K562 (cell line): ENCODE results near the gene DGKB. TPM values are rescaled to one million over a fixed set of nuclear protein-coding genes. Genes with fewer than 3 reads are reported as not detected.

ENCODE experiments used
- ATAC-seq: fragments of 200-7000 bp; cut with Tn5 transposase; 3 replicates; pipeline ENCODE4 v1.9.1; 2020; ENCODE audit warnings: moderate library complexity
- BruUV-seq: library from RNA; stranded (reverse); fragments of 400-500 nt; replicated peaks from 2 replicates; lab custom pipeline; 2021; lab: Mats Ljungman, UMichigan
- CTCF ChIA-PET: fragments of 300-600 bp; formaldehyde crosslinking; extraction: SDS; loops from one replicate; lab custom pipeline; 2021; ENCODE audit warnings: low intra/inter-chr PET ratio; lab: Yijun Ruan, JAX
- POLR2A ChIA-PET: fragments of 300-600, 350-650 bp; sonication (Branson Sonifier 250); formaldehyde crosslinking; extraction: SDS; loops from one replicate; lab custom pipeline; 2021; ENCODE audit warnings: antibody characterized with exemption, inconsistent platforms; lab: Yijun Ruan, JAX
- DNase-seq, 4 experiments: peaks; one replicate each; pipeline versions ENCODE4 v3.0.0 to v3.0.0-alpha.2; 2011 to 2018; ENCODE audit warnings: low spot score in 3 of 4, mixed read lengths in 3 of 4; ENCODE audit errors: extremely low read depth in 1 of 4
- FAIRE-seq: peaks from 2 replicates; lab custom pipeline; 2011; peaks lifted over from hg19 to GRCh38; lab: Jason Lieb, UNC
- H2AFZ ChIP-seq: 2 replicates; pipeline ENCODE4 v1.6.0; 2011; ENCODE audit warnings: low read depth, low read length, control low read depth, inconsistent platforms
- H3K27ac ChIP-seq: fragments of 200-600 bp; 3 replicates; pipeline ENCODE4 v1.8.0; 2011; ENCODE audit warnings: low read depth, mild to moderate bottlenecking, control low read depth, inconsistent platforms, low read length, moderate library complexity, mixed read lengths; ENCODE audit errors: extremely low read depth
- H3K27me3 ChIP-seq, 2 experiments: fragments of 300-600 bp in 1 of 2; 2 replicates in 1 of 2; 3 replicates in 1 of 2; pipeline versions ENCODE4 v1.6.0 to v1.8.0; 2011; ENCODE audit warnings: inconsistent platforms in 2 of 2, low read length in 2 of 2, mild to moderate bottlenecking in 1 of 2, mixed read lengths in 1 of 2, moderate library complexity in 1 of 2; ENCODE audit not compliant: control insufficient read depth in 2 of 2, insufficient read depth in 2 of 2
- H3K36me3 ChIP-seq: fragments of 300-600 bp; 3 replicates; pipeline ENCODE4 v1.8.0; 2011; ENCODE audit warnings: mild to moderate bottlenecking, low read length, inconsistent platforms; ENCODE audit not compliant: control insufficient read depth, insufficient read depth
- H3K4me1 ChIP-seq, 2 experiments: fragments of 200-600 bp in 1 of 2; replicated peaks in 1 of 2; 2 replicates in 1 of 2; 3 replicates in 1 of 2; pipeline versions ENCODE4 v1.5.1 to v1.8.0; 2011; ENCODE audit warnings: inconsistent platforms in 2 of 2, low read length in 2 of 2, mild to moderate bottlenecking in 1 of 2, mixed read lengths in 1 of 2, moderate library complexity in 1 of 2; ENCODE audit not compliant: control insufficient read depth in 2 of 2, insufficient read depth in 2 of 2
- H3K4me2 ChIP-seq: 2 replicates; pipeline ENCODE4 v1.6.1; 2011; ENCODE audit warnings: low read length, control low read depth, inconsistent platforms, mixed read lengths; ENCODE audit not compliant: insufficient read depth
- H3K4me3 ChIP-seq: fragments of 200-600 bp; sonication (generic), shearing (Covaris generic); 2 replicates; pipeline ENCODE4 v1.5.1; 2016; ENCODE audit warnings: control low read depth, inconsistent platforms
- H3K79me2 ChIP-seq: fragments of 200-600 bp; 3 replicates; pipeline ENCODE4 v1.8.0; 2011; ENCODE audit warnings: low read length, inconsistent platforms; ENCODE audit not compliant: control insufficient read depth, insufficient read depth
- H3K9ac ChIP-seq, 2 experiments: 2 replicates each; pipeline versions ENCODE4 v1.6.0 to v1.6.1; 2011; ENCODE audit warnings: low read depth in 2 of 2, low read length in 2 of 2, control low read depth in 1 of 2, inconsistent platforms in 1 of 2, mild to moderate bottlenecking in 1 of 2, mixed read lengths in 1 of 2; ENCODE audit not compliant: insufficient read depth in 1 of 2
- H3K9me1 ChIP-seq: one replicate; pipeline ENCODE4 v1.6.0; 2011; ENCODE audit warnings: inconsistent platforms, mild to moderate bottlenecking, low read length, moderate library complexity; ENCODE audit not compliant: control insufficient read depth, insufficient read depth
- H3K9me3 ChIP-seq: replicated peaks from 2 replicates; pipeline ENCODE4 v1.5.1; 2011; ENCODE audit warnings: low read depth, low read length, inconsistent platforms; ENCODE audit not compliant: control insufficient read depth, insufficient read depth
- H4K20me1 ChIP-seq: replicated peaks from 2 replicates; pipeline ENCODE4 v1.6.1; 2011; ENCODE audit warnings: low read length, inconsistent platforms, mixed read lengths; ENCODE audit not compliant: control insufficient read depth, insufficient read depth
- HEY1 ChIP-seq: fragments of 250-450 bp; sonication (Bioruptor Pico); IDR thresholded peaks from 2 replicates; pipeline ENCODE4 v1.5.0; 2020; ENCODE audit warnings: mild to moderate bottlenecking, moderate library complexity, borderline replicate concordance
- HNRNPH1 ChIP-seq: fragments of 200-400 bp; formaldehyde crosslinking; optimal IDR thresholded peaks from 2 replicates; pipeline ENCODE3; 2017; ENCODE audit warnings: low read depth, mild to moderate bottlenecking, low read length, moderate library complexity
- MED1 ChIP-seq: sonication (generic); formaldehyde crosslinking; IDR thresholded peaks from 2 replicates; pipeline ENCODE4 v1.8.1; 2023; ENCODE audit warnings: missing genetic modification reagents, borderline replicate concordance
- NFRKB ChIP-seq: fragments of 450-650 bp; IDR thresholded peaks from 2 replicates; pipeline ENCODE4 v1.6.1; 2016; ENCODE audit warnings: low read depth
- PHF8 ChIP-seq: fragments of 200-600 bp; sonication (generic); IDR thresholded peaks from 2 replicates; pipeline ENCODE4 v1.6.1; 2012; ENCODE audit warnings: mixed run types, mild to moderate bottlenecking, inconsistent platforms, low read length, moderate library complexity, borderline replicate concordance
- RBBP5 ChIP-seq: fragments of 200-600 bp; sonication (generic); IDR thresholded peaks from 2 replicates; pipeline ENCODE4 v1.6.1; 2012; ENCODE audit warnings: borderline replicate concordance, mild to moderate bottlenecking, low read length, control low read depth, inconsistent platforms; ENCODE audit not compliant: insufficient read depth, poor library complexity, severe bottlenecking
- TBL1XR1 ChIP-seq, 2 experiments: IDR thresholded peaks; 2 replicates each; pipeline ENCODE4 v1.6.1; 2012; ENCODE audit warnings: improper control_type of control experiment in 2 of 2, low read length in 2 of 2, mild to moderate bottlenecking in 1 of 2
- WHSC1 ChIP-seq: IDR thresholded peaks from one replicate; pipeline ENCODE4 v1.6.1; 2012; ENCODE audit warnings: low read length, control low read depth, inconsistent platforms
- ZBTB7A ChIP-seq: IDR thresholded peaks from 2 replicates; pipeline ENCODE4 v1.6.1; 2011; ENCODE audit warnings: low read depth, mild to moderate bottlenecking, low read length, moderate library complexity, borderline replicate concordance; ENCODE audit not compliant: control insufficient read depth
- ZFP36 ChIP-seq: fragments of 150-350 bp; IDR thresholded peaks from 2 replicates; pipeline ENCODE4 v1.6.1; 2018; ENCODE audit warnings: low read length, low read depth; ENCODE audit not compliant: partially characterized antibody
- WGBS: fragments of 100-300 bp; shearing (Covaris generic); methylation state at CpG from one replicate; pipeline ENCODE4 v1.1.6; 2016; ENCODE audit warnings: low coverage, mixed read lengths; ENCODE audit not compliant: insufficient coverage; ENCODE audit errors: missing lambda C conversion rate; 5-methylcytosine and 5-hydroxymethylcytosine counted together
- in situ Hi-C: fragments of 300-500 bp; cut with MboI; formaldehyde crosslinking; loops from 4 replicates; pipeline ENCODE4 v1.15.0; 2018; ENCODE audit warnings: inconsistent platforms, mixed read lengths
- intact Hi-C: fragments of 100-400 bp; cut with micrococcal nuclease; formaldehyde crosslinking; loops from 2 replicates; pipeline ENCODE4 v1.14.2; 2022
- polyA plus RNA-seq, 8 experiments: library from polyadenylated mRNA; depleted of rRNA in 4 of 8; stranded (reverse) in 5 of 8; unstranded in 3 of 8; fragments of >200 nt; fragmentation: Nextera tagmentation in 2 of 8; fragmentation: Illumina TruSeq in 1 of 8; extraction: Ambion mirVana in 2 of 8; extraction: Trizol in 1 of 8; gene quantifications; 2 replicates each; pipeline versions ENCODE4 v1.2.1 to v1.2.3, GENCODE V29; 2011 to 2014; ENCODE audit warnings: inconsistent platforms in 1 of 8, missing spikeins in 1 of 8
- total RNA-seq, 7 experiments: library from RNA; depleted of rRNA in 6 of 7; stranded (reverse); fragments of >200 nt in 6 of 7; fragmentation: Illumina TruSeq in 2 of 7; extraction: Trizol in 2 of 7; gene quantifications; 2 replicates each; pipeline versions ENCODE4 v1.2.1 to v1.2.3, GENCODE V29; 2011 to 2021; ENCODE audit warnings: low replicate concordance in 1 of 7
- TF ChIP-seq, protein P1 (sequence below): fragments of 450-650 bp; formaldehyde crosslinking; IDR thresholded peaks from 2 replicates; pipeline ENCODE4 v1.4.0; 2020; ENCODE audit warnings: mild to moderate bottlenecking
- TF ChIP-seq, protein P2 (sequence below): fragments of 450-650 bp; formaldehyde crosslinking; conservative IDR thresholded peaks from 2 replicates; pipeline ENCODE4 v1.4.0; 2022; ENCODE audit warnings: mild to moderate bottlenecking, missing genetic modification characterization
- TF ChIP-seq, protein P3 (sequence below): sonication (generic); formaldehyde crosslinking; IDR thresholded peaks from 2 replicates; pipeline ENCODE4 v1.9.0; 2022; ENCODE audit warnings: mild to moderate bottlenecking, missing genetic modification reagents
- TF ChIP-seq, protein P4 (sequence below): fragments of 450-650 bp; formaldehyde crosslinking; IDR thresholded peaks from 2 replicates; pipeline ENCODE4 v1.4.0; 2022; ENCODE audit warnings: mild to moderate bottlenecking, moderate library complexity
- TF ChIP-seq, protein P5 (sequence below), 2 experiments: fragments of 200-800 bp in 1 of 2; sonication (Bioruptor generic) in 1 of 2; sonication (generic) in 1 of 2; formaldehyde crosslinking in 1 of 2; IDR thresholded peaks in 1 of 2; conservative IDR thresholded peaks in 1 of 2; 2 replicates each; pipeline versions ENCODE4 v1.5.0 to v1.6.1; 2016 to 2020; ENCODE audit warnings: missing compliant biosample characterization in 1 of 2, missing genetic modification characterization in 1 of 2, missing genetic modification reagents in 1 of 2

The DGKB gene
- total and polyA plus RNA-seq, 9 of the 15 experiments (the other 6 are each of a cell fraction or from before 2014, with no cell fraction given) = 0.01 TPM; not detected in 8

DNA sequence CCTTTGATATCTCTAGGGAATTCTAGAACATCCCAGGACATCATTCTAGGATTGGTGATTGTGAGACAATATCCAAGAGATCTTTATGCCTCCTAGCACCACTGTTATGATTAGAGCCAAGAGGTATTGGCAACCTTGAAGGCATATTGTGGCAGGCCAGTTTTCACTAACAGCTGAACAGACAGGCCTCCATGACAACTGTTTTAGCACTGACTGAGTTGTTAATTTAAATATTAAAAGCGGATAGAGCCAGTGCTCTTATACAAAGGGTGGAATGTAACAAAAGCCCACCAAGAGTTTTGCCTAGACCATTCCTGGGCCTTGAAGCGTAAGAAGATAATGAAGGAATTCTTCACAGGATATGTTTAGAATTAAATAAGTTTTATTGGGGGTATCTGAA, 131.9 kb downstream of the DGKB start (continued):
- TF ChIP-seq TBL1XR1 (IDR thresholded peaks at IDR 0.05; ENCODE audit: low read length in 2 of 2) (no peak), MED1 (CRISPR knock-in tag) (no peak), ZBTB7A (no peak)
- TF ChIP-seq, protein P1, sequence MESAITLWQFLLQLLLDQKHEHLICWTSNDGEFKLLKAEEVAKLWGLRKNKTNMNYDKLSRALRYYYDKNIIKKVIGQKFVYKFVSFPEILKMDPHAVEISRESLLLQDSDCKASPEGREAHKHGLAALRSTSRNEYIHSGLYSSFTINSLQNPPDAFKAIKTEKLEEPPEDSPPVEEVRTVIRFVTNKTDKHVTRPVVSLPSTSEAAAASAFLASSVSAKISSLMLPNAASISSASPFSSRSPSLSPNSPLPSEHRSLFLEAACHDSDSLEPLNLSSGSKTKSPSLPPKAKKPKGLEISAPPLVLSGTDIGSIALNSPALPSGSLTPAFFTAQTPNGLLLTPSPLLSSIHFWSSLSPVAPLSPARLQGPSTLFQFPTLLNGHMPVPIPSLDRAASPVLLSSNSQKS = no peak

DNA sequence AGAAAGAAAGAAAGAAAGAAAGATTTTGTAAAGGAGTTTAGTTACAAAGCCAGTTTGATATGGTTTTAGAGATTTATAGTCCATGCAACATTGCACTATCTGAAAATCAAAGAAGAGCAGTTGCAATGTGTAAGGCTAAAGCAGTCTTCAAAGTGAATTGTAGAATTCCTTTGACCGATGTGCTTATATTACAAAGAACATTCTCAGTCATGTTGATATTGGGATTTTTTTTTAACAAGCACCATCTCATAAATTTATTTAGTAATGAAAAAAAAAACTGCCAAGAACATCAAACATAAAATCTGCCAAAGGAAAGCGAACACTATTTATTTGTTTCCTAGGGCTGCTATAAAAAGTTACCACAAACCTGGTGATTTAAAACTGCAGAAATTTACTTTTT, 133.3 kb downstream of the DGKB start:
- no peaks in the 10 kb centered on the region for H3K27me3 ChIP-seq
- H3K79me2 ChIP-seq = no peaks in the 10 kb centered on the region
- H4K20me1 ChIP-seq = no peaks in the 10 kb centered on the region
- CTCF ChIA-PET = no interaction called here
- no peak overlapping the region for H2AFZ ChIP-seq
- no peaks in the 10 kb centered on the region for H3K9me1 ChIP-seq
- DNase-seq (no peak), ATAC-seq (no peak), FAIRE-seq (no peak)
- 0% methylated on average over 2 of the region's 2 CpGs for WGBS
- BruUV-seq = no TSS peak
- no peak overlapping the region for H3K9ac ChIP-seq
- H3K4me1 ChIP-seq = no peaks in the 10 kb centered on the region
- intact Hi-C loops (no loop called here), in situ Hi-C loops (no loop called here)
- POLR2A ChIA-PET = no interaction called here
- no peak overlapping the region for H3K4me3 ChIP-seq
- H3K9me3 ChIP-seq = no peaks in the 10 kb centered on the region
- H3K27ac ChIP-seq = no peak overlapping the region
- H3K36me3 ChIP-seq = no peaks in the 10 kb centered on the region
- no peak overlapping the region for H3K4me2 ChIP-seq
- TF ChIP-seq, protein P2, sequence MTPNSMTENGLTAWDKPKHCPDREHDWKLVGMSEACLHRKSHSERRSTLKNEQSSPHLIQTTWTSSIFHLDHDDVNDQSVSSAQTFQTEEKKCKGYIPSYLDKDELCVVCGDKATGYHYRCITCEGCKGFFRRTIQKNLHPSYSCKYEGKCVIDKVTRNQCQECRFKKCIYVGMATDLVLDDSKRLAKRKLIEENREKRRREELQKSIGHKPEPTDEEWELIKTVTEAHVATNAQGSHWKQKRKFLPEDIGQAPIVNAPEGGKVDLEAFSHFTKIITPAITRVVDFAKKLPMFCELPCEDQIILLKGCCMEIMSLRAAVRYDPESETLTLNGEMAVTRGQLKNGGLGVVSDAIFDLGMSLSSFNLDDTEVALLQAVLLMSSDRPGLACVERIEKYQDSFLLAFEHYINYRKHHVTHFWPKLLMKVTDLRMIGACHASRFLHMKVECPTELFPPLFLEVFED (CRISPR knock-in tag) = no peak
- TF ChIP-seq, protein P3, sequence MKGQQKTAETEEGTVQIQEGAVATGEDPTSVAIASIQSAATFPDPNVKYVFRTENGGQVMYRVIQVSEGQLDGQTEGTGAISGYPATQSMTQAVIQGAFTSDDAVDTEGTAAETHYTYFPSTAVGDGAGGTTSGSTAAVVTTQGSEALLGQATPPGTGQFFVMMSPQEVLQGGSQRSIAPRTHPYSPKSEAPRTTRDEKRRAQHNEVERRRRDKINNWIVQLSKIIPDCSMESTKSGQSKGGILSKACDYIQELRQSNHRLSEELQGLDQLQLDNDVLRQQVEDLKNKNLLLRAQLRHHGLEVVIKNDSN = no peak
- TF ChIP-seq, protein P4, sequence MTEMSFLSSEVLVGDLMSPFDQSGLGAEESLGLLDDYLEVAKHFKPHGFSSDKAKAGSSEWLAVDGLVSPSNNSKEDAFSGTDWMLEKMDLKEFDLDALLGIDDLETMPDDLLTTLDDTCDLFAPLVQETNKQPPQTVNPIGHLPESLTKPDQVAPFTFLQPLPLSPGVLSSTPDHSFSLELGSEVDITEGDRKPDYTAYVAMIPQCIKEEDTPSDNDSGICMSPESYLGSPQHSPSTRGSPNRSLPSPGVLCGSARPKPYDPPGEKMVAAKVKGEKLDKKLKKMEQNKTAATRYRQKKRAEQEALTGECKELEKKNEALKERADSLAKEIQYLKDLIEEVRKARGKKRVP (CRISPR knock-in tag) = no peak
- TF ChIP-seq PHF8 = no peak
- TF ChIP-seq HNRNPH1 = no peak
- TF ChIP-seq RBBP5 = no peak
- TF ChIP-seq, protein P5, sequence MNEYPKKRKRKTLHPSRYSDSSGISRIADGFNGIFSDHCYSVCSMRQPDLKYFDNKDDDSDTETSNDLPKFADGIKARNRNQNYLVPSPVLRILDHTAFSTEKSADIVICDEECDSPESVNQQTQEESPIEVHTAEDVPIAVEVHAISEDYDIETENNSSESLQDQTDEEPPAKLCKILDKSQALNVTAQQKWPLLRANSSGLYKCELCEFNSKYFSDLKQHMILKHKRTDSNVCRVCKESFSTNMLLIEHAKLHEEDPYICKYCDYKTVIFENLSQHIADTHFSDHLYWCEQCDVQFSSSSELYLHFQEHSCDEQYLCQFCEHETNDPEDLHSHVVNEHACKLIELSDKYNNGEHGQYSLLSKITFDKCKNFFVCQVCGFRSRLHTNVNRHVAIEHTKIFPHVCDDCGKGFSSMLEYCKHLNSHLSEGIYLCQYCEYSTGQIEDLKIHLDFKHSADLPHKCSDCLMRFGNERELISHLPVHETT (CRISPR knock-in tag; conservative IDR thresholded peaks at IDR 0.05 in 1 of 2, IDR thresholded peaks at IDR 0.05 in 1 of 2) = no peak
- no peak for TF ChIP-seq WHSC1
- no peak for TF ChIP-seq HEY1 (CRISPR knock-in tag)
- TF ChIP-seq ZFP36 = no peak
- TF ChIP-seq NFRKB = no peak
